ENCODE data around the gene MRPS24.

MRPS24 gene

GRCh38 chr7:43876976-43877745 lies 7.8 kb upstream of the MRPS24 start:
- DNase-seq = no peak

GRCh38 chr7:43876241-43876640 lies 6.9 kb upstream of the MRPS24 start:
- DNase-seq = no peak

GRCh38 chr7:43873300-43873699 lies 4.0 kb upstream of the MRPS24 start:
- no peak for DNase-seq

- DNase-seq = no peak
Observed at GRCh38 chr7:43872406-43873110, 3.2 kb upstream of the MRPS24 start.

GRCh38 chr7:43871064-43871463 lies 1.7 kb upstream of the MRPS24 start:
- no peak for DNase-seq

GRCh38 chr7:43870316-43870715 lies 999 bp upstream of the MRPS24 start:
- DNase-seq = no peak

GRCh38 chr7:43869867-43870240 lies 537 bp upstream of the MRPS24 start:
- DNase-seq = no peak

GRCh38 chr7:43868681-43869005 lies 674 bp downstream of the MRPS24 start:
- no peak for DNase-seq

- no peak for DNase-seq
Observed at GRCh38 chr7:43868181-43868580, 1.1 kb downstream of the MRPS24 start.

- no peak for DNase-seq
Observed at GRCh38 chr7:43865277-43865676, 4.0 kb downstream of the MRPS24 start.

- no peak for DNase-seq
Observed at GRCh38 chr7:43864126-43864525, 5.2 kb downstream of the MRPS24 start.

GRCh38 chr7:43856996-43857395 lies 12.3 kb downstream of the MRPS24 start:
- DNase-seq = no peak

GRCh38 chr7:43856316-43856715 lies 13.0 kb downstream of the MRPS24 start:
- no peak for DNase-seq

GRCh38 chr7:43855176-43855575 lies 14.1 kb downstream of the MRPS24 start:
- DNase-seq = no peak

GRCh38 chr7:43851805-43852204 lies 17.5 kb downstream of the MRPS24 start:
- no peak for DNase-seq

- DNase-seq = no peak
Observed at GRCh38 chr7:43850348-43851116, 18.8 kb downstream of the MRPS24 start.

- DNase-seq = no peak
Observed at GRCh38 chr7:43849047-43849446, 20.3 kb downstream of the MRPS24 start.

- no peak for DNase-seq
Observed at GRCh38 chr7:43847496-43847895, 21.8 kb downstream of the MRPS24 start.

GRCh38 chr7:43844662-43845061 lies 24.7 kb downstream of the MRPS24 start:
- no peak for DNase-seq

- no peak for DNase-seq
Observed at GRCh38 chr7:43844257-43844656, 25.1 kb downstream of the MRPS24 start.

- no peak for DNase-seq
Observed at GRCh38 chr7:43843296-43843695, 26.0 kb downstream of the MRPS24 start.

GRCh38 chr7:43838201-43838658 lies 31.1 kb downstream of the MRPS24 start:
- DNase-seq = no peak

GRCh38 chr7:43834463-43835251 lies 34.7 kb downstream of the MRPS24 start:
- DNase-seq = no peak
